Karpas-422 (cell line): ENCODE results near the gene ZSCAN5C. TPM values are rescaled to one million over a fixed set of nuclear protein-coding genes. Genes with fewer than 3 reads are reported as not detected.
"Not testable (repeated sequence)": the region's sequence is repeated elsewhere in the genome, so short reads cannot be mapped to it uniquely, and the experiment has no call there.

ENCODE experiments used
- DNase-seq: peaks from one replicate; pipeline ENCODE4 v3.0.0-alpha.2; 2015
- H2AFZ ChIP-seq: fragments of 200-600 bp; sonication (generic); 2 replicates; pipeline ENCODE4 v1.6.1; 2014; ENCODE audit warnings: antibody characterized with exemption, low read length, mixed read lengths
- H3K27ac ChIP-seq: fragments of 200-600 bp; sonication (generic); 2 replicates; pipeline ENCODE4 v1.5.1; 2014; ENCODE audit warnings: mild to moderate bottlenecking, low read length, moderate library complexity
- H3K27me3 ChIP-seq: fragments of 200-600 bp; sonication (generic); 2 replicates; pipeline ENCODE4 v1.6.1; 2014; ENCODE audit warnings: low read length, mixed read lengths
- H3K36me3 ChIP-seq: fragments of 200-600 bp; sonication (generic); 2 replicates; pipeline ENCODE4 v1.6.1; 2014; ENCODE audit warnings: low read length, mixed read lengths; ENCODE audit not compliant: insufficient read depth
- H3K4me1 ChIP-seq: fragments of 200-600 bp; sonication (generic); 2 replicates; pipeline ENCODE4 v1.6.1; 2014; ENCODE audit warnings: mild to moderate bottlenecking, low read length, mixed read lengths
- H3K4me2 ChIP-seq: fragments of 200-600 bp; sonication (generic); 2 replicates; pipeline ENCODE4 v1.6.1; 2014; ENCODE audit warnings: low read length, low read depth, mild to moderate bottlenecking; ENCODE audit not compliant: poor library complexity, severe bottlenecking
- H3K4me3 ChIP-seq: fragments of 200-600 bp; sonication (generic); 2 replicates; pipeline ENCODE4 v1.5.1; 2014; ENCODE audit warnings: mild to moderate bottlenecking, antibody characterized with exemption, low read length, mixed read lengths
- H3K79me2 ChIP-seq: fragments of 200-600 bp; sonication (generic); 2 replicates; pipeline ENCODE4 v1.6.1; 2014; ENCODE audit warnings: mild to moderate bottlenecking, low read length, mixed read lengths
- H3K9ac ChIP-seq: fragments of 200-600 bp; sonication (generic); 2 replicates; pipeline ENCODE4 v1.6.0; 2014; ENCODE audit warnings: low read length
- H3K9me2 ChIP-seq: fragments of 200-600 bp; sonication (generic), shearing (Covaris generic); replicated peaks from 2 replicates; pipeline ENCODE4 v1.6.0; 2014; ENCODE audit warnings: mild to moderate bottlenecking, low read length, moderate library complexity; ENCODE audit not compliant: insufficient read depth
- H3K9me3 ChIP-seq: fragments of 300-700, 200-600 bp; sonication (generic); 2 replicates; pipeline ENCODE4 v1.6.1; 2014; ENCODE audit warnings: low read length, mixed read lengths
- H4K20me1 ChIP-seq: fragments of 200-600 bp; sonication (generic); 2 replicates; pipeline ENCODE4 v1.6.1; 2014; ENCODE audit warnings: mild to moderate bottlenecking, antibody characterized with exemption, low read length, low read depth; ENCODE audit not compliant: insufficient read depth
- total RNA-seq: library from RNA; depleted of rRNA; stranded (reverse); fragments of >200 nt; shearing (Covaris generic); gene quantifications from 2 replicates; pipeline ENCODE4 v1.2.3, GENCODE V29; 2014; ENCODE audit warnings: low replicate concordance

ZSCAN5C gene
- total RNA-seq, 1 experiment from 2014 or later = not detected

DNA sequence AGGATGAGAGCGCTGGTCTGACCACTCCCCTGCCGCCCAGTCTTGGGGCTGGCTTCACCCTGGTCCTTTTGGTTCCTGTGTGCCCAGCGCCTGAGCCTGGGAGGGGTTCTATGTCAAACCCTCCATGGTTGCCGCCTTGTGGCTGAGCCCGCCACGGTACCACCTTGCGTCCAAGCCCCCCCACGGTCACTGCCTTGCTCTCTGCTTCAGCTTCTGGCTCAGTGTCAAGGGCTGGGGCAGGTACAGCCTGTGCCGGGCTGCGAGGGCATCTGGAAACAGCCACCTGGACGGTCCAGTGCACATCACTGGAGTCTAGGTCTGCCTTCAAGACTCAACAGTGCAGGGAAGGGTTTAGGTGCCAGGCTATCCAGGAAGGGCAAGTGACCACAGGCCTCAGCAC is 40.5 kb upstream of the ZSCAN5C start:
- Histone ChIP-seq H3K9me3 (no peaks in the 10 kb centered on the region), H2AFZ (no peak overlapping the region), H3K79me2 (no peaks in the 10 kb centered on the region), H3K4me1 (no peaks in the 10 kb centered on the region), H3K9ac (no peak overlapping the region), H3K4me3 (no peak overlapping the region), H3K9me2 (no peaks in the 10 kb centered on the region), H3K4me2 (no peak overlapping the region), H3K27me3 (no peaks in the 10 kb centered on the region), H3K36me3 (no peaks in the 10 kb centered on the region), H4K20me1 (no peaks in the 10 kb centered on the region; the same call in 1 of the 2 replicates), H3K27ac (no peak overlapping the region)
- DNase-seq = no peak

DNA sequence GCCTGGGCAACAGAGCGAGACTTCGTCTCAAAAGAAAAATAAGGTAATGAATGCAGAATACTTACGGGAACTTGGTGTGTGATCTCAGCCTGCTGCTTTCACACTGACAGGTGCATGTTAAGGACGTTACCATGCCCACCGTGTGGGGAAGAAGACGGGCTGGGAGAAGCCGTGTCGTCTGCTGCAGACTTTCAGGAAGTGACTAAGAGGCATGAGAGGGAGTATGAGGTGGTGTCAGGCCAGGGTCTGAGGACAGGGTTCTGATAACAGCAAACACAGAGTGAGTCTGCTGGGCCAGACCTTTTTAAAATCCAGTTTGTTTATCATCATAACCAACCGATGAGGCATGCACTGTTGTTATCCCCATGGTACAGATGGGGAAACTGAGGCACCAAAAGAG is 39.8 kb upstream of the ZSCAN5C start:
- H3K27ac ChIP-seq = no peak overlapping the region
- no peaks in the 10 kb centered on the region for H3K9me2 ChIP-seq
- H2AFZ ChIP-seq = no peak overlapping the region
- H3K27me3 ChIP-seq = no peaks in the 10 kb centered on the region
- DNase-seq = no peak
- H3K4me3 ChIP-seq = no peak overlapping the region
- no peak overlapping the region for H3K4me2 ChIP-seq
- H3K4me1 ChIP-seq = no peaks in the 10 kb centered on the region
- no peak overlapping the region for H3K9ac ChIP-seq
- no peaks in the 10 kb centered on the region for H3K9me3 ChIP-seq
- H4K20me1 ChIP-seq = no peaks in the 10 kb centered on the region; the same call in 1 of the 2 replicates
- no peaks in the 10 kb centered on the region for H3K79me2 ChIP-seq
- no peaks in the 10 kb centered on the region for H3K36me3 ChIP-seq

DNA sequence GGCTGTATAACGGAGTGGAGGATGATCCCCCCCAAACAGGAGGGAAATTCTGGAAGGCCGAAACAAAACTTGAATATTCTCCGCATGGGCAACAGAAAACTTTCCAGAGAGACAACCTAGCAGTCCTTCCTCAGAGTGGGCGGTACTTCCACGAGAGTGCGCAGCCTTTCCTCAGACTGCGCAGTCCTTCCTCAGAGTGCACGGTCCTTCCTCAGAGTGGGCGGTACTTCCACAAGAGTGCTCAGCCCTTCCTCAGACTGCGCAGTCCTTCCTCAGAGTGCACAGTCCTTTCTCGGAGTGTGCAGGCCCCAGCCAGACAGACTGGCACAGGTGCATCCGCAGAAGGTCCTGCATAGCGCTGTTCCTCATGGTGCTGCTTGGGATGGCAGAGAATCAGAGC is 39.0 kb upstream of the ZSCAN5C start:
- H3K4me2 ChIP-seq = no peak overlapping the region
- H3K4me1 ChIP-seq = no peaks in the 10 kb centered on the region
- H3K9me2 ChIP-seq = no peaks in the 10 kb centered on the region
- H3K9ac ChIP-seq = no peak overlapping the region
- no peak overlapping the region for H3K4me3 ChIP-seq
- no peak overlapping the region for H3K27ac ChIP-seq
- no peak for DNase-seq
- H3K79me2 ChIP-seq = no peaks in the 10 kb centered on the region
- H4K20me1 ChIP-seq = no peaks in the 10 kb centered on the region; the same call in 1 of the 2 replicates
- no peaks in the 10 kb centered on the region for H3K36me3 ChIP-seq
- H2AFZ ChIP-seq = no peak overlapping the region
- no peaks in the 10 kb centered on the region for H3K27me3 ChIP-seq
- no peaks in the 10 kb centered on the region for H3K9me3 ChIP-seq

DNA sequence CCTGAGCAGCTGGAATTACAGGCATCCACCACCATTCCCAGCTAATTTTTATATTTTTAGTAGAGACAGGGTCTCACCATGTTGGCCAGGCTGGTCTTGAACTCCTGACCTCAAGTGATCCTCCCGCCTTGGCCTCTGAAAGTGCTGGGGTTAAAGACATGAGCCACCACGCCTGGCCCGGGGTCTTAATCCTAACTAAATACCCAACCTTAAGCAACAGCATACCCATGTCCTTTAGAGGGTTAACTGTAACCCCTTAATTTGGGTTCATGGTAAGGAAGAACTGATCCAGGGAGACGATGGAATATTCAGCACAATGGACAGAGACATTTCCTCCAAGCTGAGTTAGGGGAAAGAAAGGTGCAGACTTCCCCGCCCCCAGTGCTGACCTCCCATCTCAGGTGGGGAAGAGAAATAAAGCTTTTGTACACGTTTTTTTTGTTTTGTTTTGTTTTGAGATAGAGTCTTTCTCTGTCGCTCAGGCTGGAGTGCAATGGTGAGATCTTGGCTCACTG is 35.0 kb upstream of the ZSCAN5C start:
- Histone ChIP-seq H3K4me1 (no peaks in the 10 kb centered on the region), H3K79me2 (no peaks in the 10 kb centered on the region)

DNA sequence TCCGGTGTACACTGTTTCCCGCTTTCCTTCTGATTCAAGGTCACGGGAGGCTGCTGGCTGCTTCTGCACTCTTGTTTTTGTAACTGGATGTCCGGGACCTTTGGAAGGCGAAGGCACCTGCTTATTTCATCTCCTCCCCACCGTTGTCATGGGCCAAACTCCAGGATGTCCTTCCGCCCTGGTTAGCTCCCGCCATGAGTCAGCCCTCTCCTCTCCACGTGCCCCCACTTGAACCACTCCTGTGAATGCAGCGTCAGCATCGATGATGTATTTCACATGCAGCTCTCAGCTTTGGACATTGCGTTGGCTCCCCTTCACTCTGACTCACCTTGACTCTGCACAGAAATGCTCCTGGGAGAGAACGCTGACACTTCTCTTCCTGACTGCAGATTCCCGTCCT is 31.8 kb upstream of the ZSCAN5C start:
- H3K27me3 ChIP-seq = no peaks in the 10 kb centered on the region
- H2AFZ ChIP-seq = no peak overlapping the region
- H4K20me1 ChIP-seq = no peaks in the 10 kb centered on the region; the same call in 1 of the 2 replicates
- H3K4me2 ChIP-seq = no peak overlapping the region
- no peak for DNase-seq
- no peak overlapping the region for H3K9ac ChIP-seq
- H3K9me3 ChIP-seq = no peaks in the 10 kb centered on the region
- H3K36me3 ChIP-seq = no peaks in the 10 kb centered on the region
- H3K4me3 ChIP-seq = no peak overlapping the region
- no peaks in the 10 kb centered on the region for H3K4me1 ChIP-seq
- no peaks in the 10 kb centered on the region for H3K9me2 ChIP-seq
- no peak overlapping the region for H3K27ac ChIP-seq
- H3K79me2 ChIP-seq = no peaks in the 10 kb centered on the region

More for the DNA sequence above, 35.0 kb upstream of the ZSCAN5C start:
- H3K27ac ChIP-seq = no peak overlapping the region
- no peaks in the 10 kb centered on the region for H3K27me3 ChIP-seq
- no peaks in the 10 kb centered on the region for H3K9me2 ChIP-seq
- H3K4me3 ChIP-seq = no peak overlapping the region
- H4K20me1 ChIP-seq = no peaks in the 10 kb centered on the region; the same call in 1 of the 2 replicates
- no peak overlapping the region for H3K4me2 ChIP-seq
- H3K9me3 ChIP-seq = no peaks in the 10 kb centered on the region
- no peak overlapping the region for H2AFZ ChIP-seq
- no peak overlapping the region for H3K9ac ChIP-seq
- no peaks in the 10 kb centered on the region for H3K36me3 ChIP-seq
- DNase-seq = no peak

DNA sequence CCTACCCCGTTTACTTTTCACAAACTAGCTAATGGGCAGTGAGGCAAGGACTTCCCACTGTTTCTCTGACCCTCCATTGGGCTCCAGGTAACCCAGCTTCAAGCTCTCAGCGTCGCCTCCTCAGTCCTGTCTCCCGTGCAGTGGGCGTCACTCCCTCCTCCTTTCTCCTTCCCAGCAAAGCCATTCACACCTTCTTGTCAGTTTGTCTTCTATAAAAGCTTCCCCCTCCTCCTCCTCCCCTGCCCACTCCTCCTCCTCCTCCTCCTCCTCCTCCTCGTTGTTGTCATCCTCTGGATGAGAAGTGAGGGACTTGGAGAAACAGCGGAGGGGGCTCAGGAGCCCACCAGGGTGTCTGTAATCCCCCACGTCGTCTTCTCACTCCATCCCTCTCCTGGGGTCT is 28.0 kb upstream of the ZSCAN5C start:
- H3K36me3 ChIP-seq = no peaks in the 10 kb centered on the region
- no peaks in the 10 kb centered on the region for H3K27me3 ChIP-seq
- H3K9me2 ChIP-seq = no peaks in the 10 kb centered on the region
- no peak overlapping the region for H3K27ac ChIP-seq
- no peaks in the 10 kb centered on the region for H3K4me1 ChIP-seq
- H3K79me2 ChIP-seq = no peaks in the 10 kb centered on the region
- H2AFZ ChIP-seq = no peak overlapping the region
- DNase-seq = no peak
- no peaks in the 10 kb centered on the region for H3K9me3 ChIP-seq
- H3K4me3 ChIP-seq = no peak overlapping the region
- H3K9ac ChIP-seq = no peak overlapping the region
- H4K20me1 ChIP-seq = peaks cover 4% of the 10 kb centered on the region; the same call in 1 of the 2 replicates
- no peak overlapping the region for H3K4me2 ChIP-seq

DNA sequence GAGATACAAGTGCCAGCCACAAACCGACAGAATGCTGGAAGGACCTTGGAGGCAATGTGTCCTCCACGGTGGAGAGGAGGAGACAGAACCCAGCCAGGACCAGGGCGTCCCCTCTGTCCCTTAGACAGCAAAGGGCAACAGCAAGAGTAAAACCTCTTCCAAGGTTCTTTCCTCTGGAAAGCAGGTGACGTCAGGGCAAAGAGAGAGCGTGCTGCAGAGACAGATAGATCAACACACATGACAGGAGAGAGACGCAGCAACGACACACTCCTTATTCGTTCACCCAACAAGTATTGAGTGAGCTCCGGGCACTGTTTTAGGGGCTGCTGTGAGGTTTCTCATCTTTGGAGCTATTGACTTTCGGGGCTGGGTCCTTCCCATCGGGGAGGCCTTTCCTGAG is 27.5 kb upstream of the ZSCAN5C start:
- Histone ChIP-seq H3K9ac (no peak overlapping the region), H3K79me2 (no peaks in the 10 kb centered on the region), H3K4me3 (no peak overlapping the region), H3K9me3 (no peaks in the 10 kb centered on the region), H4K20me1 (peaks cover 4% of the 10 kb centered on the region; the same call in 1 of the 2 replicates), H3K27ac (no peak overlapping the region), H3K4me2 (no peak overlapping the region), H3K36me3 (no peaks in the 10 kb centered on the region), H3K27me3 (no peaks in the 10 kb centered on the region), H3K4me1 (no peaks in the 10 kb centered on the region), H3K9me2 (no peaks in the 10 kb centered on the region), H2AFZ (no peak overlapping the region)
- DNase-seq = no peak

DNA sequence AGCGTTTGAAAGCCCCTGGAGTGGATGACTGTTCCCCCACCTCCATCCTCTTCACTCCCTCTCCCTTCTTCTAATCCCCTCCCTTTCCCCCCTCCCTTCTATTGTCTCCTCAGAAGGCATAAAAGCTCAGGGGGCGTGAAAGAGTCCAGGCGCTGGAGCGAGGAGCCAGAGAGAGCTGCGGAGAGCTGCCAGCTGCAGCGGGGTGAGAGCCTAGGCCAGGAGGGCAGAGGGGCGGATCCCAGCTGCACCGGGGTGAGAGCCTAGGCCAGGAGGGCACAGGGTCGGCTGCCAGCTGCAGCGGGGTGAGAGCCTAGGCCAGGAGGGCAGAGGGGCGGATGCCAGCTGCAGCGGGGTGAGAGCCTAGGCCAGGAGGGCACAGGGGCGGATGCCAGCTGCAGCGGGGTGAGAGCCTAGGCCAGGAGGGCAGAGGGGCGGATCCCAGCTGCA is 26.2 kb upstream of the ZSCAN5C start, which contains the start of gene GALP:
GALP (plus strand) TSS at position 148 of the 447 bp plus-strand sequence. CDS start 1,101 bp downstream, outside the sequence.
- not testable (repeated sequence) for H4K20me1 ChIP-seq, H3K9ac ChIP-seq, H3K9me3 ChIP-seq, H3K9me2 ChIP-seq, H3K27me3 ChIP-seq, H3K4me2 ChIP-seq, H2AFZ ChIP-seq, H3K36me3 ChIP-seq, H3K4me1 ChIP-seq, DNase-seq, H3K4me3 ChIP-seq, H3K79me2 ChIP-seq, H3K27ac ChIP-seq
